Left kidney (tissue), 2 donors: ENCODE results near the gene NUMB. TPM values are rescaled to one million over a fixed set of nuclear protein-coding genes. Genes with fewer than 3 reads are reported as not detected.

Experiments used
- DNase-seq: peaks from one replicate; pipeline ENCODE4 v3.0.0-alpha.2; 2013
- polyA plus RNA-seq: library from polyadenylated mRNA; unstranded; fragments of 120-200 nt; gene quantifications from one replicate; pipeline ENCODE4 v1.2.1, GENCODE V29; 2013; ENCODE audit not compliant: insufficient read length

The NUMB gene
- polyA plus RNA-seq, 1 donor: 126 TPM

DNA sequence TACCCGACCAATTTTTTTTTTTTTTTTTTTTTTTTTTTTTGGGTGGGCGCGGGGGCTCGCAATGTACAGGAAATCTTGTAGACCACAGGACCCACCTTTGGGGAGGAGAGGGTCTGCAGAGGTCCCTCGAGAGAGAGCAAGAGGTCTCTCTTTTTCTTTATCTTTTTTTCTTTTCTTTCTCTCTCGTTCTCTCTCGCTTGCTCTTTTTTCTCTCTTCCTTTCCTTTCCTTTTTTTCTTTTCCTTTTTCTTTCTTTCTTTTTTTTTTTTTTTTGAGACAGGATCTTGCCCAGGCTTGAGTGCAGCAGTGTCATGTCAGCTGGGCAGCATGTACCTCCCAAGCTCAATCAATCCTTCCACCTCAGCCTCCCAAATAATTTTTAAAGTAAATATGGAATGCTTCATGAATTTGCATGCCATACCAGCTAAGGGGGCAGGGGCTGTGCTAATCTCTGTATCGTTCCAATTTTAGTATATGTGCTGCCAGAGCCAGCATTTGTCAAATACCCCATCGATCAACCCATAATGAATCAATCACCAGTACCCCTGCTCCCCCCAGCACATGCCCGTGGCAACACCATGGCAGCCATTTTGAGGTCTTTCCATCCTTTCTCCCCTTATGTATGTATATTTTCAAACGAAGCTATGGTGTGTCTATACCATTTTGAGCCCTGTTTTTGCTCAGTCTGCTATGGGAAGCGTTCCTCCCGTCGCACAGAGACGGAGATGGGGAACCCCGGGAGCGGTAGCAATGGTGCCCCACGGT is 211.8 kb downstream of the NUMB start:
- no peak for DNase-seq

DNA sequence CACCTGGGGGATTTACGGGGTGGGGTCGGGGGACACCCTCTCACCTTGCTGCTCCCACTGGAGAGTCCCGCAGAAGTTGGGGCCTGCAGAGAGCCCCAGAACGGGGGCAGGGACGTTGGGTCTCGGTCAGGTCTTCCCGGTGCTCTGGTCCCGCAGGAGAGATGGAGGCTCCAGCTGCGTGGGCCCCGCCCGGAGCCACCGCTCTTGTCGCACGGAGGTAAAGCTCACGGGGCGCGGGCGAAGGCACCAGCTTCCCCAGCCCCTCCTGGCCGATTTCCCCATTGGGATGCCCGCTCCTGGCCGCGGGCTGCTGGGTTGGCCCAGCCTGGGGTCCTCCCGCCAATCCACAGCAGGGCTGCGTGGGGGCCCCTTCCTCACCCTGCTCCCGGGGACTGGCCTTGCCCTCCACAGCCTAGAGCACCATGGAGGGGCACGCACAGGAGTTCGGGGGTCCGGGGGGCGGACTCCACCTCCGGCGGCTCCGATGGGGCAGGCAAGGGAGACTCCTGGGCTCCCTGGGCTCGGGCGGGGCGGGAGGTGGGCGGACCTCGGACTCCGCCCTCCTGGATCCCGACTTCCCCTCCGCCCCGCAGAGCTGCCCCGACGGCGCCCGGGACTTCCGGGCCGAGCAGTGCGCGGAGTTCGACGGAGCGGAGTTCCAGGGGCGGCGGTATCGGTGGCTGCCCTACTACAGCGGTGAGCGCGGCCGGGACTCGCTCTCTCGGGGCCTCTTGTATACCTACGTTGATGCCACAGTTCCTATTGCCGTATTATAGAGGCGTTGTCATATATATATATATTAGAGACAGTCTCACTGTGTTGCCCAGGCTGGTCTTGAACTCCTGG is 212.6 kb downstream of the NUMB start:
- no peak for DNase-seq

DNA sequence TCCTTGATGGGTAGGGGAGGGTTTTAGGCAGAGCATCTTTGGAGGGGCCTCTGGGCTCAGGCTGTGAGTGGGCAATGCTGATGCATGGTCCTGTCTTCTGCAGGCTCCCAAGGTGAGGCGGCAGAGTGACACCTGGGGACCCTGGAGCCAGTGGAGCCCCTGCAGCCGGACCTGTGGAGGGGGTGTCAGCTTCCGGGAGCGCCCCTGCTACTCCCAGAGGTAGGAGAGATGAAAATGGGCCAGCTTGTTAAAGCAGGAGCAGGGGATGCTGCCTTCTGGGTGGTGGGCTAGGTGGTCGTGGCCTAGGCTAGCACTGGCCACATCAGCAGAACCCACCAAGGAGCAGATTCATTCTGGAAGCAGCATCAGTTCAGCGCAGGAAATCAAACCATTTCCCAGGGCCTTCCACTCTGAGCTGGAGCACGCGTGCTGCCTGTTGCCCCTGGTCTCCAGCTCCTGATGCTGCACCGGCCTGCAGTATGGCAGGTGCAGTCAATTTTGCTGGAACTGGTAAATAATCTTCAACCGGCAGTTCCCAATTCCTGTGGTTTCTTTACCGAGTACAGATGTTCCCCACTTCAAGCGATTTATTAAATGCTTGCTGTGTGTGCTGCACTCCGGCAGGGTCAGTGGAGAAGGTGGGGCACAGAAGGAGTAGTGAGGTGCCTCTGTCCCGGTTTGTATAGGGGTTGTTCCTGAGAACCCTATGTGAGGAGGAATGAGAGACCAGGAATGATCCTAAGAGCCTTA is 213.6 kb downstream of the NUMB start:
- DNase-seq: no peak

DNA sequence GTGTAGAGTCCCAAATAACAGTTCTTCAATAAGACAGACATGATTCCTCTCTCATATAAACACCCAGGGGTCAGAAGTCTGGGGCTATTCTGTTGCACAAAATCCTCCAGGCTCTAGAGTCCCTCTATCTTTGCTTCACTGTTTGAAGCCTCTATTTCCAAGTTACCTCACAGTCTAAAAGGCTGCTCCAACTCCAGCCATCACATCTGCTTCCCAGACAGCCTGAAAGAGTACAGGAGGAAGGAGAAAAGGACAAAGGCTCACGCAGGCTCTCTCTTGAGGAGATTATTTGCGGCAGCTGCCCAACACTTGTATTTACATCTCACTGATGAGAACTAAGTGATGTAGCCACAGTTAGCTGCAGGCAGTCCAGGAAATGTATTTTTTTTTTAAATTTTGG is 214.6 kb downstream of the NUMB start:
- no peak for DNase-seq

DNA sequence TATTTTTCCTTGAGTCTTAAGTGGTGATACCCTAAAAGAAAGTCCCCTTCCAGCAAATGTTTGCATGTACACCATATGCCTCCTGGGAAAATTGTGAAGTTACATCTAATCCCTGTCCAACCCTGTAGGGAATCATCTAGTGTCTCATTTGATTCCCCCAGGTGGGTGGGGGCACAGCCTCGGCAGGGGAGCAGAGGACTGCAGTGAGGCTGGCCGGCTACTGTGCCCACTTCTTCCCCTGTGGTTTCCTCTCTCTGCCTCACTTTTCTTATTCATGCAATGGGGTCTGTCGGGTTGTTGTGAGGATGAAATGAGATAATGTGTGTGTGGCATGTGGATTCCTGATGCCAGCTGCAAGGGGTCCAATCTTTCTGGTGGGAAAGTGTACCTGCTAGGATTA is 215.0 kb downstream of the NUMB start:
- DNase-seq: no peak

DNA sequence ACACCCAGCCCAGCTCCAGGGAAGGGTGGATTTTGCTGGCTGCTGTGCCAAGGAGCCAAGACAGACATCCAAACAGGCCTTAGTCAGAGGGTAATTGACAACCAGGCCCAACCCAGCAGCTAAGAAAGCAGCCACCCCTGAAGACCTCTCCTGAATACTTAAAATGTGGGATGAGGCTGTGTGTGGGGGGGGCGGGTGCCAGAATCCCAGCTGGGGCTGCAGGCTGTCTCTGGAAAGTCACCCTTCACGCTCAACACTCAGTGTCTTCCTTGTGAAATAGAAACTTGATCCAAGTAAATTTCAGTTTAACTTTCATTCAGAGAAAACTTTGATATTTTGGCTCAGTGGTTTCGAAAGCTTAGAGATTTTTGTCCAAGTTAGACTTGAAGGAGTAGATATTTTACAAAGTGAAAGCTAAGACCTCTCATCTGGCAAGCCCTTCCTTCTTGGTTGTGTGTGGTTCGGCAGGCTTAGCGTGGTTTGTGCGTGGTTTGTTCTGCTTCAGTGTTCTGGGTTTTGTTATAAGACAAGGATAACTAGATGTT is 215.9 kb downstream of the NUMB start:
- DNase-seq: no peak

DNA sequence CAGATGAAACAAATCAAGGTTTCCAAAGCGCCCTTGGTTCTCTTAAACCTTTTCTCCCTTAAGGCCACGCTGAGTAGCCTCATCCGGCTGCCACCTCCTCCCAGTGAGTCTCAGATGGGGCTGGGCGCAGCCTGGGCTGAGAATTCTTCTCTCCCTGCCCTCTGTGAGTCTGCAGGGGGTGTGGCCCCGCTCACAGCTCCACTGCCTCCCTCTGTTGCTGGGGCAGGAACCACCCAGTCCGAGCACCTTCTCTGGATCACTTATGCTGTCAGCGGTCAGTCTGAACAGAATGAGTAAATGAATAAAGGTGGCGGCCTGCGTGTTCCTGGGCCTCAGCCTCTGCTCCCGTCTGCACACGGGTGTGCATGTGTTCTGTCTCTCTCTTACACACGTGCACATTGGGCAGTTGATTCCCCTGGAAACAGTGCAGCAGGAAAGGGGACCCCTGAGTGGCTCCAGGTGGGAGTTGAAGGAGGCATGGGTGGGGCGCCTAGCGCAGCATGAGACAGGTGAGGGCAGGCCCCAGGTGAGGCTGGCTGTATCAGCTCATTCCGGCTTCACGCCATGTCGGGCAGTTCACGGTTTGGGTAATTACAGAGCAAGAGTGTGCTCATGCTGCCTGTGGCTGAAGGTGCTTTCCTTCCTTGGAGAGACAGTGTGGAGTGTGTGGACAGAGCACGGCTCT is 216.7 kb downstream of the NUMB start:
- no peak for DNase-seq

DNA sequence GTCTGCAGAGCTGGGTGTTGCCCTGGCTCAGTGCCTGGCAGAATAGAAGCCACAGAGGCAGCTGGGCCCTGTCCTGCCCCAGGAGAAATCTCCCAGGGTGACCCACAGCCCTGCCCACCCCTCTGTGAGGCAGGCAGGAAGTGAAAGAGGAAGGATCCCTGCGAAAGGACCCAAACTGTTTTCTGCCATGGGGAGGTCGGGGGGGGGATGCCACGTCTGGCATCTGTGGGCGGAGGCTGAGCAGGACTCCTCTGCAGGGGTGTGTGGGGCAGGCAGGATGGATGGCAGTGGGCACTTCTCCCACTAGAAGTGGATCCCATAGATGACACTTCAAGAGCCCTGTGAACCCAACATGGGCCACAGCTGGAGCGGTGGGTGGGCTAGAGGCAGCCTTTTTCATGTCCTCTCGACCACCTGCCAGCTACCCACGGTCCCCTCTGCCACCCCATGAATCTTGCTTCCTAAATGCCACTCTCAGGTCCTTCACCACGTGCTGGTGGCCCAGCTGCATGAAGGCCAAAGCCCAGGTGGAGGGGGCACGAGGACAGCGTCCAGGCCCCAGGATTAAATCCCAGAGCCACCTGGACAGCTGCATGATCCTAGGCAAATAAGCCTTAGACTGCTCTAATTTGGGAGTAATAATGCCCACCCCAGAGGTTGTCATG is 217.4 kb downstream of the NUMB start:
- DNase-seq: no peak

DNA sequence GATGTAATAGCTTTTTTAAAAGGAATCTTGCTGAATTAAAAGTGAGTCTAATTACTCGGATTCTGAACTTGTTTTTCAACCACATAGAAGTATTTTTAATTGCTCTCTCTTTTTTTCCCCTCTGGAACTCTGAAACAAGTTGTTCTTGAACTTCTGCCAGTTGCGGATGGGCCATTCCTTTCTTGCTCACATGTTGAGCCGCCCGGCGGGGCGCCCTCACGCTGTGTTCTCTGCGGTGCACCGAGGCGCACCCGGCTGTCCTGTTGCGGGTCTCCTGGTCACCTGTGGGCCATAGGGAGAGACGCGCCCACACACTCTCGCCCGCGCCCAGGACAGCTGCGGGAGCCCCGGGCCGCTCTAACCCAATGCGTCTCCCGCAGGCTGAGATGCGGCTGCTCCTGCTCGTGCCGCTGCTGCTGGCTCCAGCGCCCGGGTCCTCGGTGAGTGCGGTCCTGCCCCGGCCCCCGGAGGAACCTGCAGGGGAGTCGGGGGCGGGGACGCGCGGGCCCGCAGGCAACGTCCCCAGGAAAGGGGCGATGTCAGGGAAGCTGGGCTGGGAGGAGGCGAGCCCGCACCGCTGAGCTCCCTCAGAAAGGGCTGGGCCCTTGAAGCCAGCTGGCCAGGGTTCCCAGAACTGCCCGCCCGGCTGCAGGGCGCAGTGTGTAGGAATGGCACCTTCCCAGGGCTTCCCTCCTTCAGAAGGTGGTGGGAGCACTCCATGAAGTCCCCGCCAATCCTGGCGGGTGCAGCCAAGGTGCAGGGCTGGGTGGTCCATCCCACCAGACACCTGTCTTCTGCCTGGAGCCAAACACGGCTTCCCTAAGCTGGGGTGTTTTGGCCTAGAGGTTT is 218.7 kb downstream of the NUMB start:
- no peak for DNase-seq

DNA sequence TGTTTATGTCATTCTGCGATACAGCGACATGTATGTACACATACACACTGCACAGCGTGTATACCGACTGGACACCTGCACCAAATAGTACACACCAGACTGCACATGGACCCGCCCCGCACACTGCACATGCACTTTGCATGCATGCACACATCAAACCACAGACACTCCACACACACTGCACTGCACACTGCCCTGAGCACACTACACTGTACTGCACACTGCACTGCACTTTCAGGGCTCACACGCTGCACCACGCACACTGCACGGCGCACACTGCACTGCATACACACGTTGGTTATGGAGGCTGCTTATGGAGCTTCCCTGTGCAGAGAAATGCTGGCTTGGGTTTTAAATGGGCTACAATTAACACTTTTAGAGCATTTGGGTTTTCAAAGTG is 219.4 kb downstream of the NUMB start:
- DNase-seq: no peak

DNA sequence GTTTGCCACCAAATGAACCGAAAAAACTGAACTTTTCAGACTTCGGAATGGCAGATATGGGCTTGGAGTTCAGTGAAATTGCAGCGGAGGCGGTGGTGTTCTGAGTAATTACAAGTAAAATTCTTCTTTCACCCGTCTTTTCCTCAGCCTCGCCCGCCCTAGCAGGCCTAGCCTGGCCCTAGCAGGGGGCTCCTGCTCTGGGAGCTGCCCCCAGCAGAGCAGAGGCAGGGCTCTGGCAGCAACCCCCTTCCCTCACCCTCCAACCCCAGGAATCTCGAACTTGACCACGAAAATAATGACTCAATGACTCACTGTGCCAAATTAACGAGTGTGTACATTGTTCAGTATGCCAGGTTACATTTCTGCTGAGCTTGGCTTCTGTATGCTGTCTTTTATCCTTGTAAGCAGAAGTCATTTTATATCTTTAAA is 219.9 kb downstream of the NUMB start:
- no peak for DNase-seq

DNA sequence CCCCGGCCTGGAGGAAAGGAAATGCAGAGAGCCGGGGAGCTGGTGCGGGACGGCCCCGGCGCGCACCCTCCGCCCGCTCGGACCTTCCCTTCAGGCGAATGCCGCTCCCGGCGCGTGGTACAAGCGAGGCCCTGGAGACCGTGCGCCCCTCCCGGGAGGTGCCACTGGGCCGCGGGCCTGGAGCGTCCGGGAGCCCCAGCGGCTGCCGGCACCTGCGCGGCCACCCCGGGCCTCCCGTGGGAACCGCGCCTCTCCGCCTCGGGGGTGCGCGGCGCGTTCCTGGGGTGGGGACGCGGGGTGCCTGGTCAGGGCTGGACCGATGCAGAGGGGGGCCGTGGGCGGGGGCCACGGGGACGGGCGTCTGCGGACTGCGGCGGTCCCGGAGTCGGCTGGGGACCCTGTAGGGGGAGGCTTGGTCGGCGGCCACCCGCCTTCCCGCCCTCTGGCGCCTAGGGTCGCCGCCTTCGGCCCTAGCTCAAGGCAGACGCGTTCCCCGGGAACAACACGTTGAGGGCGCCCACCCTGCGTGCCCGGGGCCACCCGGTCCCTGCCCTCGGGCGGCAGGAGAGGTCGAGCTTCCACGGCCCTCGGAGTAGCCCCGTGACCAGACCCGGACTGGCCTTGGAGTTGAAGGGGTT is 220.4 kb downstream of the NUMB start:
- DNase-seq: no peak

DNA sequence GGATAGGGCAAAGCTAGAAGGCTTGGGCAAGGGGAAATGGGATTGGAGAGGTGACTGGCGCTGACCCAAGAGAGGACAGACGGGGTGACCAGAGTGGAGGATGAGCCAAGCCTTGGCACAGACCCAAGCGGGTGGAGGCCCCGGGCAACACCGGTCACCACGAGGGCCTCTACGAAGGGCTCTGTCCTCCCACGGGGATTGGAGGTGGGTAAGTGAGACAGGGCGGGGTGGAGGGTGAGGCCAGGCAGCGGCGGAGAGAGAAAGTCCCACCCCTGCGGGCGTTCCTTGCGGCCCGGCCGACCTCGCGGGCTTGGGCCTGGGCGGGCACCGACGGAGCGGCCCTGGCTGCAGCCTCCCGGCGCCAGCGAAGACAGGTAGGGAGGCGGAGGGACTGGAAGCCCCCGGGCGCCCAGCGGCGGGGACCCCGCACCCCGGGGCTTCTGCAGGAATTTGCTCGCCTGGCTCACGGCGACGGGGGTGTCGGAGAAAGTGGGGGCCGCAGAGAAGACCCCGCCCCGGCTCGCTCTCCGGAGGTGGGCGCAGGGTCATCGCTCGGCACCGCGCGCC is 221.0 kb downstream of the NUMB start, which contains the start of gene PAPLN:
Gene PAPLN (plus strand): TSS at position 288 of the 567 bp plus-strand sequence. CDS start 2,273 bp downstream, outside the sequence.
- DNase-seq: no peak

DNA sequence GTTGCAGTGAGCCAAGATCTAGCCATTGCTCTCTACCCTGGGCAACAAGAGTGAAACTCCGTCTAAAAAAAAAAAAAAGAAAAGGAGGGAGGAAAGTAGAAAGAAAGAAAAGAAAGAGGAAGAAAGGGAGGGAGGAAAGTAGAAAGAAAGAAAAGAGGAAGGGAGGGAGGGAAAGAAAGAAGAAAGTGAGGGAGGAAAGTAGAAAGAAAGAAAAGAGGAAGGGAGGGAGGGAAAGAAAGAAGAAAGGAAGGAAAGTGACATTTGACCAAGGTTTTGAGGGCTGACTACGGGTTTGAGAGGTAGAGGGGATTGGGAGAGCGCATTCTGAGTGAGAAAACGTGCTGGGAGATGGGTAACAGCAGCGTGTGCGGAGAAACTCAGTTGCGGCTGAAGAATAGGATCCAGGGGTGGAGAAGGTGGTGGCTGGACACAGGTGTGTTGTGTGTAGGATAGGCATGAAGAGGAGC is 221.6 kb downstream of the NUMB start:
- no peak for DNase-seq

DNA sequence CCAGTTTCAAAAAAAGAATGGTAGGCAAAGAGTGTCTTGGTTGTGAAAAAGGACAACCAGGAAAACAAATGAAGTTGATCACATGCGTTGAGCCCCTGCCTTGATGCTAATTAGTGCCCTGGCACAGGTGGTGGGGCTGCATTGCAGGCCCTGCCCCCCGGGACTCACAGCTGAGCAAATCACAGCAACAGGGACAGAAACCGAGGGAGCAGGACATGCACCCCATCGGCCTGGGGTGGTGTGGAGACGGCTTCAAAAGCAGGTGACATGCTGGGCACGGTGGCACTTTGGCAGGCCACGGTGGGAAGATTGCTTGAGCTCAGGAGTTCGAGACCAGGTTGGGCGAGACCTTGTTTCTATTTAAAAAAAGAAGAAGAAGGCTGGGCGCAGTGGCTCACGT is 222.2 kb downstream of the NUMB start:
- DNase-seq: no peak

DNA sequence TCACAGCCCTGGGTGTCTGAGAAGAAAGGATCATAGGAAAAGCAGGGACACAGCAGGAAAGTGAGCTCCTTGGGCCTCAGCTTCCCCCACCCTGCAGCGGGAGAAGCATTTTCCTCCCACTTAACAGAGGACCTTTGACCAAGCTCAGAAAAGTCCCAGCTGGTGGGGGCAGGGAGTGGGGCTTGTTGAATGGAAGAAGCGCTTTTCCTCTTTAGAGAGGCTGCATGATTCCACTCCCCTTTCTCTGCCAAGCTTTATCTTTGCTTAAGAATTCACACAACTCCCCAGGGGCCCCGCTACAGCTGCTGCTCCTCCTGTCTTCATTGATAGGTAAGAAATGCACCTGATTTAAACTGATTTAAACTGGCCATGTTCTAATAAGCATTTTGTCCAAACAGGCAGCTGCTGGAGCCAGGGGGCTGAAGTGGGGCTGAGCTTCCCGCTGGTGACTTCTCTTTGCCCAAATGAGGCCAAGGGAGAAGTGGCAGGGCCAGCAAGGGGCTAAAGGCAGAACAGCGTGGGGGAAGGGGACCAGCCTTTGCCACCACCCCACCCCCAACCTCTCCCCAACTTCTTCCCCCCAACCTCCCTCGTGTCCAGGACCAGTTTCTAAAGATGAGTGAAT is 222.7 kb downstream of the NUMB start:
- DNase-seq: no peak

DNA sequence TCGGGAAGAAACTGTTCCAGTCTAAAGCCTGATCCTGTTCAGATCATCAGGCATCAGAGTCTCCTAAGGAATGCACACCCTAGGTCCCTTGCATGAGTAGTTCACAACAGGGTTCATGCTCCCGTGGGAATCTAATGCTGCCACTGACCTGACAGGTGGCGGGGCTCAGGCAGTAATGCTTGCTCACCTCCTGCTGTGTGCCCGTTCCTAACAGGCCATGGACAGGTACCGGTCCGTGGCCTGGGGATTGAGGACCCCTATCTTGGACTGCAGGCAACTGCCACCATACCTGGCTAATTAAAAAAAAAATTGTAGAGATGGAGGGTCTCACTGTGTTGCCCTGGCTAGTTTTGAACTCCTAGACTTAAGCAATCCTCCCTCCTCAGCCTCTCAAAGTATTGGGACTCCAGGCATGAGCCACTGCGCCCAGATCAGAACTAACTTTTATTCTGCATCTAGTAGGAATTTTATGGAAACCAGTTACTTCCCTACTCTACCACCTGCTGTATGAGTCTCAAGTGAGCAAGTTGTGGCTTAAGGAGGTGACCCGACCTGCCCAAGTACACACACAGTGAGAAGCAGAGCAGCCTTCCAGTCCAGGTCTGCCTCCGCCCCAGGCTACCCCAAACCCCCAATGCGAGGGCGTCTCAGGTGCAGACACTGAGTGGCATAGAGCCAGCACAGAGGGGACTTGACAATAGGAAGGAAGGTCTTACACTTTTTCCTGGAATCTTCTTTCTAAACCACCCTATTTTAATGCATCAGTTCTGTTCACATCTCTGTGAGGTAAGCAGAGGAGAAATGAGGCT is 223.6 kb downstream of the NUMB start:
- DNase-seq: no peak

DNA sequence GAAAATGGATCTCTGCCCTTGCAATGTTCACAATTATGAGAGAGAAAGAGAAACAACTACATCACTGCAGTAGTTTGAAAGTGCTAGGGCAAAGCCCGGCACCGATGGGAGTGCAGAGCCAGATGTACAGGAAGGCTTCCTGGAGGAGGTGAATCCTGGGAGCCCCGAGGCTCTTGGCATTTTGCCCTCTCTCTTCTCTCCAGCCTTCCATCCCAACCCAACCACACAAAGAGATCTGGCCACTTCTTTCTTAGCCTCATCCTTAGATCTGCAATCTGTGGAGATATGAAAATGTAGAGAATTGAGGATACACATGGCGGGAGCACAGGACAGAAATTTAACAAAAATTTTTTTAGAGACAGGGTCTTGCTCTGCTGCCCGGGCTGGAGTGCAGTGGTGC is 224.3 kb downstream of the NUMB start:
- DNase-seq: no peak
